Right lobe of liver (tissue), 4 donors: ENCODE data around the gene RTCA.
"Not testable (repeated sequence)": the region's sequence is repeated elsewhere in the genome, so short reads cannot be mapped to it uniquely, and the experiment has no call there.

Experiments used
- CTCF ChIP-seq, 4 donors: fragments of 200-600 bp in 3 of 4; fragments of 450-650 bp in 1 of 4; IDR thresholded peaks; one replicate each; pipeline versions ENCODE4 v1.5.1 to v1.8.0; 2016 to 2022; ENCODE audit warnings: antibody characterized with exemption in 4 of 4, mild to moderate bottlenecking in 2 of 4
- POLR2A ChIP-seq: fragments of 450-650 bp; IDR thresholded peaks from one replicate; pipeline ENCODE4 v1.6.1; 2017; ENCODE audit warnings: antibody characterized with exemption, mild to moderate bottlenecking
- donor health status: DM: no; HTN: no; CAD: no.
- donor health status: DM: no; HTN: no; CAD: no.
- donor health status: DM: no; HTN: yes; CAD: no.

- not testable (repeated sequence) for TF ChIP-seq POLR2A; CTCF (IDR thresholded peaks at IDR 0.05)
Measured at GRCh38 chr1:100264081-100264480, 1.9 kb upstream of the RTCA start.
